NCI-H510A (cell line): Measurements from ENCODE around the gene DLX2.
"Not testable (repeated sequence)": the region's sequence is repeated elsewhere in the genome, so short reads cannot be mapped to it uniquely, and the experiment has no call there.

Experiments
- DNase-seq: peaks from one replicate; lab custom pipeline; 2025; lab: John Stamatoyannopoulos, UW

DLX2 gene

DNA sequence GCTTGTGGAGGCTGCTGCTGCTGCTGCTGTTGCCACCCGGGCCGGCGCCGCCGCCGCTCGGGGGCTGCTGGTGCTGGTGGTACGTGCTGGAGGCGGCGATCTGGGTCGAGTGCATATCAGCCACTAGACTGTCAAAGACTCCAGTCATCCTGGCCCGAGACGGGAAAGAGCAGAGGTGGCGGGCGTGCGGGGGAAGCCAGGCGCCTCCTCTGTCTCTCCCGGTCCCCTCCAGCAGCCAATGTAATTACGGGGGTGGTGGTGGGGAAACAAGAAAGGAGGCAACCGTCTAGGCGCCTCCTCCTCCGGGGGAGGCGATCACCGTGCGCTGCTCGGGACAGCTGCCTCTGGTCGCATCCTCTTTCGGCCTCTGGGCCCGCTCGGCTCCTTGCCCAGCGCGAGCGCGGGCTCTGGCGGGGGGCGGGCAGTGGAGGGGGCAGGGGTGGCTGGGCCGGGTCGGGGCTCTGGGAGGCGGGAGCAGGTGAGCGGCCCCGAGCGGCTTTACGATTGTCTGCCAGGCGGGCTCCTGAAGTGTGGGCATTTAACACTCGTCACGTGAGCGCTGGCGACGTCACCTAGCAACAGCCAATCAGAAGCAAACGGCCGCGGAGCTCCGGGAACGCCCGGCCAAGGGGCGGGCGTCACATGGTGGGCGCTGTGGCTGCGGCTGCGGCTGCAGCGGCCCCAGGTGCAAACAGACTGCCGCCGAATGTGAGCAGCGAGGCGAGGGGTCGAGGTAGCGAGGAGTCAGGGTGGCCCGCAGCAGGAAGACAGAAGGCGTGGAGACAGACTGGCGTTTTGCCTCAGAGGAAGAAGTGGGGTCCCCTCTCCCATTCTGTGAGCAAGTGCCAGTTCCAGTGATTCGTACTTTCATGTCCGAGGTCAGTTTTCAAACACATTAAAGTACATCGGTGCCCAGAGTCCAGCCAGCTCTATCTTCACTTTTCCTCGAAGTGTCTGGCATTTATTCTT, at the start of gene DLX2:
DLX2 (minus strand) TSS at position 510 of the 969 bp plus-strand sequence; CDS start at position 148, 362 bp downstream.
- DNase-seq = peak; percentile 97

GRCh38 chr2:172147944-172148650, 45.4 kb upstream of the DLX2 start:
- no peak for DNase-seq

- DNase-seq = no peak
These were observed 41.1 kb upstream of the DLX2 start for GRCh38 chr2:172143817-172144216.

DNA sequence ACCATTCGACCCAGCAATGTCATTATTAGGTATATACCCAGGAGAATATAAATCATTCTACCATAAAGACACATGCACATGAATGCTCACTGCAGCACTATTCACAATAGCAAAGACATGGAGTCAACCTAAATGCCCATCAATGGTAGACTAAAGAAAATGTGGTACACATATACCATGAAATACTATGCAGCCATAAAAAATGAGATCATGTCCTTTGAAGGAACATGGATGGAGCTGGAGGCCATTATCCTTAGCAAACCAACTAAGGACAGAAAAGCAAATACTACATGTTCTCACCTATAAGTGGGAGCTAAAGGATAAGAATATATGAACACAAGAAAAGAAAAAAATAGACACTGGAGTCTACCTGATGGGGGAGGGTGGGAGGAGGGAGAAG, 36.0 kb upstream of the DLX2 start:
- not testable (repeated sequence) for DNase-seq

DNA sequence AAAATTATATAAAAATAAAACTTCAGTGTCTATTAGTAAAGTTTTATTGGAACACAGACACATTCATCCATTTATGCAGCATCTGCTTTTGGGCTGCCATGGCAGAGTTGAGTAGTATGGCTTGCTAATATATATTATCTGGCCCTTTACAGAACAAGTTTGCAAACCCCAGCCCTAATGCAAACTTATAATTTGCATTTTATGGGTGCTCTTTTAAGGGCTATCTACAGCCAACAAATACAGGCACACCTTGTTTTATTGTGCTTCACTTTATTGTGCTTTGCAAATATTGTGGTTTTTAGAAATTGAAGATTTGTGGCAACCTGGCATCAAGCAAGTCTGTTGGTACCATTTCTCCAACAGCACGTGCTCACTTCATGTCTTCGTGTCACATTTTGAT, 35.2 kb upstream of the DLX2 start:
- DNase-seq = no peak

DNA sequence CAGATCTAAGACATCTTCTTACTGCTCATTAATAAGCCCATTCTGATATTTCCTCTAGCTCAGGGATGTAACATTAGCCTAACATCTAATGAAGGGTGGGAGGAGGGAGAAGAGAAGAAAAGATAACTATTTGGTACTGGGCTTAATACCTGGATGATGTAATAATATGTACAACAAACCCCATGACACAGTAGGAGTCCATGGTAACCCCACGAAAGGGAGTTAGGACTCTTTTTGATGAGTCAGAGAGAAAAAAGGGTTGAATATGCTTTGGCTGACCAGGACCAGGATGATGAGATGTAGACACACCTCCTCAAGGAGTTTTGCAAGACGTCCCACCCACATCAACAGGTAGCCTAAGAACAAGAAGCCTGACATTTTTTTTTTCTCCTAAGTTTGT, 34.4 kb upstream of the DLX2 start:
- no peak for DNase-seq

- DNase-seq = no peak
These were observed 32.7 kb upstream of the DLX2 start for GRCh38 chr2:172135446-172135845.

DNA sequence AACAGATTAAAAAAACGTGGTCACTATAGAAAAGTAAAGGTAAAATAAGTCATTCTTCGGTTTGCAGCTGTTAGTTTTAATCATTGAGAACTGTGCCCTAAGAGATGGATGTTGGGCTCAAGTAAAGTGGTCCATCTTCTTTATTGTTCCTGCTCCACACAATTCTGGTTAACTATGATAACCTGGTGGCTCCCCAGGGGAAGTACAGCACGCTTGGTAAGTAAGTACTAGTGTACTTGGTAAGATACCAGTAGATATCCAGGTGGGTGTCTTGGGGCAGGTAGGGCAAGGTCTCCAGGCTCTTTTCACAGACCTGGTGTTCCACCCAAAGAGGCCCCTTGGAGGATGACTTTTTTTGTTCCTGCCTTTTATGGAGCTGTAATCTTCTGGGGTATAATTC, 31.6 kb upstream of the DLX2 start:
- no peak for DNase-seq

- no peak for DNase-seq
These were observed 29.2 kb upstream of the DLX2 start for GRCh38 chr2:172131713-172132555.

GRCh38 chr2:172129404-172129803, 26.7 kb upstream of the DLX2 start:
- DNase-seq = no peak

GRCh38 chr2:172128484-172128883, 25.8 kb upstream of the DLX2 start:
- DNase-seq = no peak

- no peak for DNase-seq
These were observed 17.4 kb upstream of the DLX2 start for GRCh38 chr2:172120118-172120517.

DNA sequence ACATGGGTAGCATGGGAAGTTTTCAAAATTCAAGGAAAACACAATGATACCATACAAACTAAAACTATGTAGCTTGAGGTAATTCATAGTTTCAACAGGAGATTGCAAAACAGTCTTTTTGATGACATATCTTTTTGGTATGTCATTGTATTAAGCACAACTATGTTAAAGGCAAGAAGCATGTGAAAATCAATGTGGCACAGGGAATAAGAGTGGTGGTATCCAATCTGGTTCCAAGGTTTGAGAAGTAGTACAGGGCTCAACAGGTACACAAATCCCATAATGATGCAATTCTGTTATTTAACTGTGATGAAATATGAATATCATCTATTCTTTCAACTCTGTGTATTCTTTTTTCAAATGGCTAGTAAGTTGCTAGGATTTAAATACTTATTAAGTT, 16.4 kb upstream of the DLX2 start:
- DNase-seq = no peak

DNA sequence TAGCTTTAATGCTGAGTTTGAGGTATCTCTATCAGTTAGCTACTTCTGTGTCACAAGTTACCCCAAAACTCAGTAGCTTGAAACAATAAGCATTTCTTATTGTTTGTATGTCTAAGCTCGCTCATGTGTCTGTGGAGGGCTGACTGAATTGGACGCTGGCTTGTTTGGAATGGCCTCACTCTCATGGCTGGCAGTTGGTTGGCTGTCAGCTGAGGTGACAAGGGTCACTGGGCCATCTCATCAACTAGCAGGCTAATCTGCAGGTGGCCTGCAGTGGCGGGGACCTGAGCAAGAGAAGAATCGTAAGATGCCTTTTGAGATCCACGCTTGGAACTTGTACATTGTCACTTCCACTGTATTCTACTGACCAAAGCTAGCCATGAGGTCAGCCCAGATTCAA, 13.4 kb upstream of the DLX2 start:
- no peak for DNase-seq

DNA sequence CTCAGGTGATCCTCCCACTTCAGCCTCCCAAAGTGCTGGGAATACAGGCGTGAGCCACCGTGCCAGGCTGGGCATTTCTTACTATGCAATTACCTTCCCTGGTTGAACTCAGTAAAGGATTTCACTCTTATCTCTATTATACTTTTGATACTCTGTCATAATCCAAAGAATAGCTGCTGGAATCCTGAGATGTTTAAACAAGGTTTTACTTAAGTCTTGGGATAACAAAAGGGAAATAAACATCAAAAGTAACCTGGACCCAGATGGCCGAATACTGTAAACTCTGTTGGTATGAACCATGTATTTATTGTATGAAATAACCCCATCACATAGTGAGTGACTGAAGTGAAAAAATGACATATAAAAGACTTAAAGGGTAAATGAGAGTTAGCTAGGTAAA, 11.9 kb upstream of the DLX2 start:
- no peak for DNase-seq

GRCh38 chr2:172114176-172114575, 11.5 kb upstream of the DLX2 start:
- not testable (repeated sequence) for DNase-seq

- DNase-seq = no peak
These were observed 10.9 kb upstream of the DLX2 start for GRCh38 chr2:172113617-172114016.

GRCh38 chr2:172109988-172110811, 7.5 kb upstream of the DLX2 start:
- no peak for DNase-seq

- no peak for DNase-seq
These were observed 6.7 kb upstream of the DLX2 start for GRCh38 chr2:172109256-172109987.

DNA sequence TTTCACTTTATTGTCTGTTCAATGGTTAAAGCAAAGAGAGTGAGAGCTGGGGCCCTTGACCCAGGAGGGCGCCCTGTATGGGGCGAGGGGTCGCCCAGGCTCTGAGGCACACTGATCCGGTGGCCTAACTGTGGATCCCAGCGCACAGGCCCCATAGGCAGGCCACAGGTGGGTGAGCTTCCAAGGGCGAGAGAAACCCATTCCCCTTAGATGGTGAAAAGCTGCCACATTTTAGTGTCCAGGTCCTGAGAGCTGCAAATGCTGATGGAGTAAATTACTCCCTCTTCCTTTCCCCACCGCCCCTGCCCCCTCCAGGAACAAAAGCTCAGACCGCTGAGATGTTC, 5.9 kb upstream of the DLX2 start:
- no peak for DNase-seq
